DOHH2 (cell line): Measurements from ENCODE around the gene KRTAP2-1.

Source experiments
- H3F3A ChIP-seq: fragments of 200-600 bp; sonication (generic), shearing (Covaris generic); 2 replicates; pipeline ENCODE4 v1.6.0; 2016; ENCODE audit warnings: antibody characterized with exemption, mild to moderate bottlenecking; ENCODE audit not compliant: control insufficient read depth, insufficient read depth
- H3K27ac ChIP-seq: fragments of 200-600 bp; sonication (generic); 2 replicates; pipeline ENCODE4 v1.5.1; 2014; ENCODE audit warnings: low read depth, mild to moderate bottlenecking, low read length, moderate library complexity
- H3K27me3 ChIP-seq: fragments of 200-600 bp; sonication (generic); 2 replicates; pipeline ENCODE4 v1.6.1; 2014; ENCODE audit warnings: mild to moderate bottlenecking, low read length, mixed read lengths; ENCODE audit not compliant: control insufficient read depth
- H3K36me3 ChIP-seq: fragments of 200-600 bp; sonication (generic); 2 replicates; pipeline ENCODE4 v1.6.1; 2014; ENCODE audit warnings: mild to moderate bottlenecking, low read length, moderate library complexity, mixed read lengths; ENCODE audit not compliant: control insufficient read depth
- H3K4me1 ChIP-seq: fragments of 200-600 bp; sonication (generic); 2 replicates; pipeline ENCODE4 v1.6.1; 2014; ENCODE audit warnings: mild to moderate bottlenecking, low read length, mixed read lengths; ENCODE audit not compliant: control insufficient read depth
- H3K4me2 ChIP-seq: fragments of 200-600 bp; sonication (generic); 2 replicates; pipeline ENCODE4 v1.6.0; 2014; ENCODE audit warnings: mild to moderate bottlenecking, low read length, moderate library complexity
- H3K4me3 ChIP-seq: fragments of 200-600 bp; sonication (generic); 2 replicates; pipeline ENCODE4 v1.5.1; 2014; ENCODE audit warnings: mild to moderate bottlenecking, low read length, mixed read lengths
- H3K79me2 ChIP-seq: fragments of 200-600 bp; sonication (generic); 2 replicates; pipeline ENCODE4 v1.6.1; 2014; ENCODE audit warnings: mild to moderate bottlenecking, low read length, mixed read lengths; ENCODE audit not compliant: control insufficient read depth
- H3K9me2 ChIP-seq: fragments of 200-600 bp; sonication (generic); replicated peaks from 2 replicates; pipeline ENCODE4 v1.6.1; 2014; ENCODE audit warnings: mild to moderate bottlenecking, low read length, mixed read lengths; ENCODE audit not compliant: control insufficient read depth
- H3K9me3 ChIP-seq: fragments of 200-600 bp; sonication (generic); 2 replicates; pipeline ENCODE4 v1.6.1; 2014; ENCODE audit warnings: antibody characterized with exemption, low read length, mixed read lengths; ENCODE audit not compliant: control insufficient read depth, insufficient read depth
- H4K20me1 ChIP-seq: fragments of 200-600 bp; sonication (generic); 2 replicates; pipeline ENCODE4 v1.6.0; 2014; ENCODE audit warnings: low read depth, mild to moderate bottlenecking, antibody characterized with exemption, low read length, moderate library complexity; ENCODE audit not compliant: control insufficient read depth, insufficient read depth
- EZH2phosphoT487 ChIP-seq: fragments of 200-600 bp; sonication (generic); IDR thresholded peaks from 2 replicates; pipeline ENCODE4 v1.6.1; 2017; ENCODE audit warnings: borderline replicate concordance, mild to moderate bottlenecking, antibody characterized with exemption, low read length, moderate library complexity, mixed read lengths
- TF ChIP-seq, protein P1 (sequence below): fragments of 200-600 bp; sonication (generic); IDR thresholded peaks from one replicate; pipeline ENCODE4 v1.5.1; 2014; ENCODE audit warnings: antibody characterized with exemption, mild to moderate bottlenecking, low read depth, low read length; ENCODE audit not compliant: poor library complexity, severe bottlenecking

Gene KRTAP2-1

DNA sequence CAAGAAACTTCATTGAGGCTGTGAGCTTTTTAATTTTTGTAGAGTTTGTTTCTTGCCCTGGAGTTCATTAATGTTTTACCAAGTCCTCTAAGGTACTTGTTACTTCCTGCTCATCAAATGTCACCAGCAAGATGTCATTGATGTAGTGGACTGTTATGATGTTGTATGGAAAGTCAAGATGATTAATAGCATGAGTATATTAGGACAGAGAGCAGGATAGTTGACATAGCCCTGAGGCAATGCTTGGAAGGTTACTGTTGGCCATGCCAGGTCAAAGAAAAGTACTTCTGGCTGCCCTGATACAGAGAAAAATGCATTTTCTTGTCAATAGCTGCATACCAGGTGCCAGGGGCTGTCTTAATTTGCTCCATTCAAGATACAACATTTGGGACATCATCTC lies 26.8 kb downstream of the KRTAP2-1 start:
- Histone ChIP-seq H3K27ac (no peak overlapping the region), H3K4me1 (no peaks in the 10 kb centered on the region), H3F3A (no peaks in the 10 kb centered on the region), H3K4me3 (no peak overlapping the region), H3K36me3 (no peaks in the 10 kb centered on the region), H3K9me2 (no peaks in the 10 kb centered on the region), H3K27me3 (no peaks in the 10 kb centered on the region), H4K20me1 (no peaks in the 10 kb centered on the region), H3K4me2 (no peak overlapping the region), H3K9me3 (no peaks in the 10 kb centered on the region), H3K79me2 (no peaks in the 10 kb centered on the region)
- TF ChIP-seq EZH2phosphoT487: no peak
- TF ChIP-seq, protein P1, sequence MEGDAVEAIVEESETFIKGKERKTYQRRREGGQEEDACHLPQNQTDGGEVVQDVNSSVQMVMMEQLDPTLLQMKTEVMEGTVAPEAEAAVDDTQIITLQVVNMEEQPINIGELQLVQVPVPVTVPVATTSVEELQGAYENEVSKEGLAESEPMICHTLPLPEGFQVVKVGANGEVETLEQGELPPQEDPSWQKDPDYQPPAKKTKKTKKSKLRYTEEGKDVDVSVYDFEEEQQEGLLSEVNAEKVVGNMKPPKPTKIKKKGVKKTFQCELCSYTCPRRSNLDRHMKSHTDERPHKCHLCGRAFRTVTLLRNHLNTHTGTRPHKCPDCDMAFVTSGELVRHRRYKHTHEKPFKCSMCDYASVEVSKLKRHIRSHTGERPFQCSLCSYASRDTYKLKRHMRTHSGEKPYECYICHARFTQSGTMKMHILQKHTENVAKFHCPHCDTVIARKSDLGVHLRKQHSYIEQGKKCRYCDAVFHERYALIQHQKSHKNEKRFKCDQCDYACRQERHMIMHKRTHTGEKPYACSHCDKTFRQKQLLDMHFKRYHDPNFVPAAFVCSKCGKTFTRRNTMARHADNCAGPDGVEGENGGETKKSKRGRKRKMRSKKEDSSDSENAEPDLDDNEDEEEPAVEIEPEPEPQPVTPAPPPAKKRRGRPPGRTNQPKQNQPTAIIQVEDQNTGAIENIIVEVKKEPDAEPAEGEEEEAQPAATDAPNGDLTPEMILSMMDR: no peak

DNA sequence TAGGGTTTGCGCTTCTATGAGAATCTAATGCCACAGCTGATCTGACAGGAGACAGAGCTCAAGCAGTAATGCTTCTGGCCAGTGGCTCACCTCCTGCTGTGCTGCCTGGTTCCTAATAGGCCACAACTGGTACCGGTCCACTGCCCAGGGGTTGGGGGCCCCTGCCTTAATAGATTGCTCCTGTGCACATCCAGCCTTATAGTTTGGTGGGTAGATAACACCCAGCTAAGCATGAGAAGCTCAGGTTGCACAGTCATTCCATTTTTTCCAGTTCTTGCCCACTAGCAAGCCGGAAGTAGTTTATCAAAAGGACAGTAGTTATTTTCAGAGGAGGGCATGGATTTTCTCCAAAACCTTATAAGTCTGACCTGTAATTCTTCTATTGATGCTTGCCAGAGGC lies 27.7 kb downstream of the KRTAP2-1 start:
- TF ChIP-seq EZH2phosphoT487: no peak
- TF ChIP-seq, protein P1: no peak

DNA sequence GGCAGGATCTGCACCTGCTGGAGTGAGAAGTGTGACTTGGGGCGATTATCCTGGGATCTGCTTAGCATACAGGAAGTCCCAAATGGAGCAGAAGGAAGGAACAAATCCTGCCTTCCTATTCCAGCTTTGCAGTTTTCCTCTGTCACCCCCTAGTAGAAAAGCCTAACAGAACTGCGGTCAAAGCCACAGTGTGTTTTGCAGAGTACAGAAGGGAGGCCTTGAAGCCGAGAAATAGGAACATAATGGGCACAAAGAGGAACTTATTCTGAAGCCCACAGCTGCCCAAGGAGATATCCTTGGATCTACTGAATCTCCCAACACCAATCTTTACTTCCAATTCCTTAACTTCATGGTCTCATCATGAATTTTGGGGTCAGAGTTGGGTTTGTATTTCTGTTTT lies 28.6 kb downstream of the KRTAP2-1 start:
- no peaks in the 10 kb centered on the region for H3K36me3 ChIP-seq
- H3K4me1 ChIP-seq: no peaks in the 10 kb centered on the region
- TF ChIP-seq EZH2phosphoT487: no peak
- TF ChIP-seq, protein P1: no peak
- H4K20me1 ChIP-seq: no peaks in the 10 kb centered on the region
- H3K79me2 ChIP-seq: no peaks in the 10 kb centered on the region
- no peak overlapping the region for H3K27ac ChIP-seq
- H3K4me3 ChIP-seq: no peak overlapping the region
- H3K9me3 ChIP-seq: no peaks in the 10 kb centered on the region
- H3K9me2 ChIP-seq: no peaks in the 10 kb centered on the region
- H3K27me3 ChIP-seq: no peaks in the 10 kb centered on the region
- H3K4me2 ChIP-seq: no peak overlapping the region
- no peaks in the 10 kb centered on the region for H3F3A ChIP-seq

More for the DNA sequence above, 27.7 kb downstream of the KRTAP2-1 start:
- no peaks in the 10 kb centered on the region for H3K27me3 ChIP-seq
- no peaks in the 10 kb centered on the region for H3K9me2 ChIP-seq
- H3K36me3 ChIP-seq: no peaks in the 10 kb centered on the region
- H3K4me2 ChIP-seq: no peak overlapping the region
- H4K20me1 ChIP-seq: no peaks in the 10 kb centered on the region
- H3F3A ChIP-seq: no peaks in the 10 kb centered on the region
- no peaks in the 10 kb centered on the region for H3K4me1 ChIP-seq
- no peaks in the 10 kb centered on the region for H3K9me3 ChIP-seq
- H3K79me2 ChIP-seq: no peaks in the 10 kb centered on the region
- H3K4me3 ChIP-seq: no peak overlapping the region
- H3K27ac ChIP-seq: no peak overlapping the region
